Neural progenitor cell (in vitro differentiated cells): ENCODE measurements around the gene EIF2D. TPM values are rescaled to one million over a fixed set of nuclear protein-coding genes. Genes with fewer than 3 reads are reported as not detected.

Experiments
- DNase-seq: peaks from one replicate; pipeline ENCODE4 v3.0.0-alpha.2; 2016; ENCODE audit warnings: low spot score
- H2AFZ ChIP-seq: fragments of 200-600 bp; sonication (generic); replicated peaks from 2 replicates; pipeline ENCODE4 v1.6.1; 2016; ENCODE audit warnings: antibody characterized with exemption
- H3F3A ChIP-seq: fragments of 200-600 bp; sonication (generic); 2 replicates; pipeline ENCODE4 v1.6.1; 2016; ENCODE audit warnings: antibody characterized with exemption, low read depth
- H3K27ac ChIP-seq: fragments of 200-600 bp; sonication (generic); 2 replicates; pipeline ENCODE4 v1.5.1; 2016; ENCODE audit warnings: mild to moderate bottlenecking
- H3K27me3 ChIP-seq: fragments of 200-600 bp; sonication (generic); 2 replicates; pipeline ENCODE4 v1.6.1; 2016; ENCODE audit warnings: mild to moderate bottlenecking, moderate library complexity
- H3K36me3 ChIP-seq: fragments of 200-600 bp; sonication (generic); 2 replicates; pipeline ENCODE4 v1.5.1; 2016
- H3K4me1 ChIP-seq: fragments of 200-600 bp; sonication (generic); 2 replicates; pipeline ENCODE4 v1.6.1; 2016; ENCODE audit warnings: mixed run types
- H3K4me2 ChIP-seq: fragments of 200-600 bp; sonication (generic); 2 replicates; pipeline ENCODE4 v1.6.1; 2016
- H3K4me3 ChIP-seq: fragments of 200-600 bp; sonication (generic); 2 replicates; pipeline ENCODE4 v1.5.1; 2016
- H3K79me2 ChIP-seq: fragments of 200-600 bp; sonication (generic); 2 replicates; pipeline ENCODE4 v1.6.1; 2016; ENCODE audit warnings: low read depth
- H3K9ac ChIP-seq: fragments of 200-600 bp; sonication (generic); 2 replicates; pipeline ENCODE4 v1.6.1; 2016
- H3K9me3 ChIP-seq: fragments of 200-600 bp; sonication (generic); 2 replicates; pipeline ENCODE4 v1.5.1; 2016; ENCODE audit warnings: low read depth
- H4K20me1 ChIP-seq: fragments of 200-600 bp; sonication (generic); 2 replicates; pipeline ENCODE4 v1.6.1; 2016; ENCODE audit warnings: low read depth
- H3K27ac Mint-ChIP-seq: 3 replicates; pipeline ENCODE4 v1.8.0; 2021; ENCODE audit warnings: mixed read lengths
- H3K27me3 Mint-ChIP-seq: 2 replicates; pipeline ENCODE4 v1.8.0; 2022; ENCODE audit warnings: low read depth, mild to moderate bottlenecking, inconsistent platforms, moderate library complexity, mixed read lengths; ENCODE audit not compliant: insufficient read depth
- H3K36me3 Mint-ChIP-seq: 3 replicates; pipeline ENCODE4 v1.8.0; 2021; ENCODE audit warnings: mixed read lengths
- H3K4me1 Mint-ChIP-seq: 3 replicates; pipeline ENCODE4 v1.8.0; 2021; ENCODE audit warnings: mixed read lengths
- H3K4me3 Mint-ChIP-seq: 3 replicates; pipeline ENCODE4 v1.8.0; 2021; ENCODE audit warnings: mild to moderate bottlenecking, moderate library complexity, mixed read lengths
- H3K9me3 Mint-ChIP-seq: 3 replicates; pipeline ENCODE4 v1.8.0; 2020; ENCODE audit warnings: mixed read lengths
- EZH2 ChIP-seq: fragments of 200-600 bp; sonication (generic); IDR thresholded peaks from 2 replicates; pipeline ENCODE4 v1.6.1; 2017; ENCODE audit warnings: antibody characterized with exemption, mild to moderate bottlenecking, moderate library complexity
- EZH2phosphoT487 ChIP-seq: fragments of 200-600 bp; sonication (generic); IDR thresholded peaks from 2 replicates; pipeline ENCODE4 v1.6.1; 2017; ENCODE audit warnings: antibody characterized with exemption
- total RNA-seq: library from RNA; depleted of rRNA; stranded (reverse); fragments of >200 nt; gene quantifications from 2 replicates; pipeline ENCODE4 v1.2.3, GENCODE V29; 2015; ENCODE audit warnings: low replicate concordance
- TF ChIP-seq, protein P1 (sequence below): fragments of 200-600 bp; sonication (generic); IDR thresholded peaks from 2 replicates; pipeline ENCODE4 v1.5.1; 2017; ENCODE audit warnings: antibody characterized with exemption, mild to moderate bottlenecking

The EIF2D gene
- total RNA-seq, 1 donor from 2014 or later, result 47.5 TPM

GRCh38 chr1:206560007-206560716, 52.1 kb downstream of the EIF2D start:
- H3K4me1 ChIP-seq, result peaks cover 37% of the 10 kb centered on the region
- Mint-ChIP-seq H3K36me3 (no peaks in the 10 kb centered on the region), H3K27ac (peak overlapping the region; percentile 90), H3K9me3 (no peaks in the 10 kb centered on the region), H3K4me1 (peaks cover 37% of the 10 kb centered on the region), H3K27me3 (peaks cover 22% of the 10 kb centered on the region), H3K4me3 (peak overlapping the region; percentile 17)
- no peak overlapping the region for H3K9ac ChIP-seq
- no peaks in the 10 kb centered on the region for H3K79me2 ChIP-seq
- H3K9me3 ChIP-seq, result no peaks in the 10 kb centered on the region
- TF ChIP-seq, protein P1, sequence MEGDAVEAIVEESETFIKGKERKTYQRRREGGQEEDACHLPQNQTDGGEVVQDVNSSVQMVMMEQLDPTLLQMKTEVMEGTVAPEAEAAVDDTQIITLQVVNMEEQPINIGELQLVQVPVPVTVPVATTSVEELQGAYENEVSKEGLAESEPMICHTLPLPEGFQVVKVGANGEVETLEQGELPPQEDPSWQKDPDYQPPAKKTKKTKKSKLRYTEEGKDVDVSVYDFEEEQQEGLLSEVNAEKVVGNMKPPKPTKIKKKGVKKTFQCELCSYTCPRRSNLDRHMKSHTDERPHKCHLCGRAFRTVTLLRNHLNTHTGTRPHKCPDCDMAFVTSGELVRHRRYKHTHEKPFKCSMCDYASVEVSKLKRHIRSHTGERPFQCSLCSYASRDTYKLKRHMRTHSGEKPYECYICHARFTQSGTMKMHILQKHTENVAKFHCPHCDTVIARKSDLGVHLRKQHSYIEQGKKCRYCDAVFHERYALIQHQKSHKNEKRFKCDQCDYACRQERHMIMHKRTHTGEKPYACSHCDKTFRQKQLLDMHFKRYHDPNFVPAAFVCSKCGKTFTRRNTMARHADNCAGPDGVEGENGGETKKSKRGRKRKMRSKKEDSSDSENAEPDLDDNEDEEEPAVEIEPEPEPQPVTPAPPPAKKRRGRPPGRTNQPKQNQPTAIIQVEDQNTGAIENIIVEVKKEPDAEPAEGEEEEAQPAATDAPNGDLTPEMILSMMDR, result no peak
- TF ChIP-seq EZH2phosphoT487 (no peak), EZH2 (no peak)
- H3K36me3 ChIP-seq, result no peaks in the 10 kb centered on the region
- H3K4me2 ChIP-seq, result peak overlapping the region; percentile 42
- peaks cover 22% of the 10 kb centered on the region for H3F3A ChIP-seq
- DNase-seq, result no peak
- H3K4me3 ChIP-seq, result no peak overlapping the region
- H3K27me3 ChIP-seq, result peaks cover 44% of the 10 kb centered on the region
- no peak overlapping the region for H2AFZ ChIP-seq
- no peak overlapping the region for H3K27ac ChIP-seq
- H4K20me1 ChIP-seq, result no peaks in the 10 kb centered on the region

- Histone ChIP-seq H3K9ac (no peak overlapping the region), H4K20me1 (no peaks in the 10 kb centered on the region), H3K27me3 (peaks cover 44% of the 10 kb centered on the region), H3K79me2 (no peaks in the 10 kb centered on the region), H3K4me1 (peaks cover 38% of the 10 kb centered on the region), H2AFZ (no peak overlapping the region), H3K36me3 (no peaks in the 10 kb centered on the region), H3K9me3 (no peaks in the 10 kb centered on the region), H3K4me3 (no peak overlapping the region), H3K27ac (no peak overlapping the region), H3F3A (peaks cover 23% of the 10 kb centered on the region), H3K4me2 (peak overlapping the region; percentile 42)
- TF ChIP-seq EZH2 (no peak), EZH2phosphoT487 (no peak)
- TF ChIP-seq, protein P1, result no peak
- Mint-ChIP-seq H3K4me1 (peaks cover 39% of the 10 kb centered on the region), H3K9me3 (no peaks in the 10 kb centered on the region), H3K4me3 (no peak overlapping the region), H3K27me3 (peaks cover 21% of the 10 kb centered on the region), H3K36me3 (no peaks in the 10 kb centered on the region), H3K27ac (peak overlapping the region; percentile 90)
- DNase-seq, result no peak
These were observed 52.6 kb downstream of the EIF2D start for GRCh38 chr1:206559672-206559995.

DNA sequence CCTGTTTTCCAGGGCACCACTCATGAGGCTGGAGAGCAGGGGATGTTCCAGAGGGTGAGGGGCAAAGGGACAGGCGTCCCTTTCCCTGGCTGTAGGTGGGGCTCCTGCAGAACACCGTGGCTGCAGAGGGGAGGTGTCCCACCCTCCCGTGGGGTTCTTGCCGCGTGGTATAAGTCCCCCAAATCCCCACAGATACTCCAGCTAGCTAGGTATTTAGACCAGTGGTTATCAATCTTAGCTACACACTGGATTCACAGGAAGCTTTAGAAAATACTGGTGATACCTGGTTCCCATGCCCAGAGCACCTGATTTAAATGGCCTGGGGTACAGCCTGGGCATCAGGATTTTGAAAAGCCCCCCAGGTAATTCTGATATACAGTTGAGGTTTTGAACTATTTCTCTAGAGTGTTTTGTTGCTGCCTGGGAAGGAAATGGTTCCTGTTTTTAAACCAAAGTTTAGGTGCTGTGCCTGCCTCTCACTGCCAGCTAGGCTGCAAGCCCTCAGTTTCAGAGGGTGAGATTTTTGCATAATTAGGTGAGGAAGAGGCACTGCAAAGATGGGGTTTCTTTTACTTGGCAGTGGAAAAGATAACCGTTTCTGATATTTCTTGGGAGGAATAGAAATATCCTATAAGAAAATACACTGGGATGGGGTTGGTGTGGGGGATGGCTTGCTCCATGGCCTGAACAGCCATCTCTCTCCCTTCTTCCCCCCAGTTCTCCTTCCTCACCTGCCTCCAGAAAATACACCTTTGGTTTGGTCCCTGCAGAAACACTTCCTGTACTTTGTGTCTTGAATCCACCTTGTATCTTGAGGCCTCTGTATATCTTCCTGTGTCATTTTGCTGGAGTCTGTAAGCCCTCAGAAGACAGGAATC, 53.2 kb downstream of the EIF2D start:
- Mint-ChIP-seq H3K27me3 (peaks cover 21% of the 10 kb centered on the region), H3K36me3 (no peaks in the 10 kb centered on the region), H3K4me3 (no peak overlapping the region), H3K9me3 (no peaks in the 10 kb centered on the region), H3K4me1 (peaks cover 39% of the 10 kb centered on the region), H3K27ac (peak overlapping the region; percentile 27)
- Histone ChIP-seq H3K27me3 (peaks cover 44% of the 10 kb centered on the region), H3K9ac (no peak overlapping the region), H3K9me3 (no peaks in the 10 kb centered on the region), H3K4me1 (peaks cover 38% of the 10 kb centered on the region), H3K36me3 (no peaks in the 10 kb centered on the region), H3K79me2 (no peaks in the 10 kb centered on the region), H3K4me3 (no peak overlapping the region), H3K27ac (no peak overlapping the region), H3F3A (peaks cover 23% of the 10 kb centered on the region), H2AFZ (no peak overlapping the region), H3K4me2 (peak overlapping the region; percentile 42), H4K20me1 (no peaks in the 10 kb centered on the region)
- no peak for DNase-seq
- TF ChIP-seq, protein P1, result no peak
- TF ChIP-seq EZH2, result no peak
- TF ChIP-seq EZH2phosphoT487, result no peak
